Subcutaneous abdominal adipose tissue (tissue), 5 donors: Measurements from ENCODE around the gene CALML6.

ENCODE experiments used
- H3K27ac ChIP-seq: one replicate; pipeline ENCODE4 v1.7.0; 2013; ENCODE audit warnings: low read depth, mild to moderate bottlenecking, inconsistent platforms, low read length, moderate library complexity
- H3K27me3 ChIP-seq, 5 donors: one replicate each; pipeline ENCODE4 v1.7.0; 2013; ENCODE audit warnings: low read length in 5 of 5, inconsistent platforms in 1 of 5; ENCODE audit not compliant: control insufficient read depth in 5 of 5, insufficient read depth in 4 of 5
- H3K36me3 ChIP-seq, 5 donors: one replicate each; pipeline ENCODE4 v1.7.0; 2013; ENCODE audit warnings: low read length in 5 of 5; ENCODE audit not compliant: control insufficient read depth in 5 of 5, insufficient read depth in 5 of 5
- H3K4me1 ChIP-seq, 5 donors: one replicate each; pipeline ENCODE4 v1.7.0; 2013; ENCODE audit warnings: low read length in 5 of 5, mild to moderate bottlenecking in 3 of 5, moderate library complexity in 1 of 5; ENCODE audit not compliant: control insufficient read depth in 5 of 5, insufficient read depth in 5 of 5
- H3K4me3 ChIP-seq, 5 donors: one replicate each; pipeline ENCODE4 v1.7.0; 2013; ENCODE audit warnings: low read length in 5 of 5, low read depth in 1 of 5
- H3K9ac ChIP-seq, 5 donors: one replicate each; pipeline ENCODE4 v1.7.0; 2013; ENCODE audit warnings: low read length in 5 of 5, mild to moderate bottlenecking in 4 of 5, moderate library complexity in 3 of 5
- H3K9me3 ChIP-seq, 5 donors: one replicate each; pipeline ENCODE4 v1.7.0; 2013; ENCODE audit warnings: low read length in 5 of 5; ENCODE audit not compliant: control insufficient read depth in 5 of 5
- donor health status: healthy.
- donor health status: healthy.
- donor health status: healthy.
- donor health status: healthy.
- donor health status: healthy.

CALML6 gene

GRCh38 chr1:1908506-1908791 is 6.6 kb upstream of the CALML6 start:
- no peaks in the 10 kb centered on the region for H3K36me3 ChIP-seq
- no peaks in the 10 kb centered on the region for H3K9me3 ChIP-seq
- H3K27ac ChIP-seq, result peak overlapping the region; percentile 62
- H3K9ac ChIP-seq, result peak overlapping the region in 4 of 5 donors; percentile 76 to 84 (median 80)
- H3K4me3 ChIP-seq, result peak overlapping the region in 4 of 5 donors; percentile 66 to 79 (median 70)
- no peaks in the 10 kb centered on the region for H3K27me3 ChIP-seq
- peaks cover 0 to 31% (median 23%) of the 10 kb centered on the region in 5 donors for H3K4me1 ChIP-seq

- Histone ChIP-seq H3K27me3 (peaks cover 0 to 6% (median 0%) of the 10 kb centered on the region in 5 donors), H3K9ac (peak overlapping the region in 2 of 5 donors; percentile 20 to 43), H3K4me1 (peaks cover 0 to 31% (median 23%) of the 10 kb centered on the region in 5 donors), H3K36me3 (no peaks in the 10 kb centered on the region), H3K9me3 (no peaks in the 10 kb centered on the region), H3K4me3 (peak overlapping the region in 3 of 5 donors; percentile 57 to 69 (median 67)), H3K27ac (no peak overlapping the region)
Observed at GRCh38 chr1:1910033-1910465, 5.0 kb upstream of the CALML6 start.

DNA sequence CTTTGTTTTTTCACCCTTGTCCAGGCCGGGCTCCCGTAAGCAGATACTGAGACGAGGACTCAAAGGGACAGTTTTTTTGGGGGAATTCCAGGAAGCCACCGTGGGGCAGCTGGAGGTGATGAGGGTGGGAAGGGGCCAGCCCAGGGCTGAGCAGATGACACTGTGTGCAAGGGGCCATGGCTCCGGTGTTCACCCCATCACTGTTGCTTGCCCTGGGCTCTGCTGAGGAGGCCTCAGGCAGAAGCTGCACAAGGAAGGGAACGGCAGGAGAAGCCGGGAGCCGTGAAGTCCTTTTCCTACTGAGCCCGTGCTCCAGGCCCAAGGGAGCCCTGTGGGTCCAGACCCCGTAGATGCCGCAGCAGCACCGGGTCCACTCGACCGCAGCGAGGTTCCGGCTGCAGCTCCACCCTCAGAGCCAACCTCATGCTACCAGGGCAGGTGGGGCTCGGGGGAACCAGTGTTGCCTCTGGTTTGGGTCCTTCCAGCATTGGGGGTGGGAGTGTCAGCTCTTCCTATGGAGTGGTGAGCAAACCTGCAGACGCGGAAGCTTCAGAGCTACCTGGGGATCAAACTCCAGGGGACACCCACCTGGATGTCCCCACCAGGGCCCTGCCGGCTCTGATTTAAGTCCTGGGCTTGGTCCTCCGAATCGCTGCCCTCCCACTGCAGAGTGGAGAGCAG is 4.3 kb upstream of the CALML6 start:
- Histone ChIP-seq H3K27ac (no peak overlapping the region), H3K9me3 (no peaks in the 10 kb centered on the region), H3K36me3 (no peaks in the 10 kb centered on the region), H3K4me3 (no peak overlapping the region), H3K9ac (no peak overlapping the region), H3K4me1 (peaks cover 0 to 31% (median 23%) of the 10 kb centered on the region in 5 donors), H3K27me3 (peaks cover 0 to 6% (median 0%) of the 10 kb centered on the region in 5 donors)

- Histone ChIP-seq H3K36me3 (no peaks in the 10 kb centered on the region), H3K9ac (no peak overlapping the region), H3K27ac (no peak overlapping the region), H3K4me1 (peaks cover 0 to 26% (median 19%) of the 10 kb centered on the region in 5 donors), H3K27me3 (peaks cover 0 to 6% (median 0%) of the 10 kb centered on the region in 5 donors), H3K4me3 (no peak overlapping the region), H3K9me3 (no peaks in the 10 kb centered on the region)
Observed at GRCh38 chr1:1911350-1912041, 3.6 kb upstream of the CALML6 start.

- H3K27me3 ChIP-seq, result peaks cover 0 to 6% (median 0%) of the 10 kb centered on the region in 5 donors
- H3K9ac ChIP-seq, result no peak overlapping the region
- no peaks in the 10 kb centered on the region for H3K9me3 ChIP-seq
- H3K4me3 ChIP-seq, result no peak overlapping the region
- peaks cover 2 to 22% (median 17%) of the 10 kb centered on the region in 5 donors for H3K4me1 ChIP-seq
- H3K36me3 ChIP-seq, result no peaks in the 10 kb centered on the region
- no peak overlapping the region for H3K27ac ChIP-seq
Observed at GRCh38 chr1:1914101-1914970, 724 bp upstream of the CALML6 start.

DNA sequence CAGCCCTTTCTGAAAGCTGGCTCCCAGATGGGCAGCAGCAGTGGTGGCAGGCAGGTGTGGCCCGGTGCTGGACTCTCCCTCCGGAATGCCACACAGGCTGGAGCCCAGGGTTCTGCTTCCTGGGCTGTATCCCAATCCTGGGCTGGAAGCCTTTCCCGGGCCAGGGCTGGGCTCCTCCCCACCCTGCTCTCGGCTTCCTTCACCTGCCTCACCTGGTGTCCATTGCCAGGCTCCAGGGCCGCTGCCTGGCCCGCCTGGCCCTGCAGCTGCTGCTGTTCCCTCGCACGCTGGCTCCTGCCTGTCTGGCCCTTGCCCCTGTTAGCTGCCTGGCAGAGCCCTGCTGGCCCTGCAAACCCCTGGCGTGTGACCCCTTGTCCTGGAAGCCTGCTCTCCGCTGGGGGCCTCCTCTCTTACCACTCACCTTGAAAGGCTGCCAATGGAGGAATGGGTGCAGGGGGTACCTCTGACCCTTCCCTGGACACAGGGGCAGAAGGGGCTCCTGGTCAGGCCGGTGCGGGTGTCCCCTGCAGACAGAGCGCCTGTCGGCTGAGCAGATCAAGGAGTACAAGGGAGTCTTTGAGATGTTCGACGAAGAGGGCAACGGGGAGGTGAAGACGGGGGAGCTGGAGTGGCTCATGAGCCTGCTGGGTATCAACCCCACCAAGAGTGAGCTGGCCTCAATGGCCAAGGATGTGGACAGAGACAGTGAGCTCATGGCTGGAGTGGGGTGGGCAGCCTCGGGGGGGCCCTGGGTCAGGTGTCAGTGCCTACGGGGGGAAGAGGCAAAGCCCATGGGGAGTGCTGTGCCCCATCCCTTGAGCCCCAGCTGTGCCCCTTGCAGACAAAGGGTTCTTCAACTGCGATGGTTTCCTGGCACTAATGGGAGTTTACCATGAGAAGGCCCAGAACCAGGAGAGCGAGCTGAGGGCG is 1.1 kb downstream of the CALML6 start:
- H3K9ac ChIP-seq, result no peak overlapping the region
- H3K27ac ChIP-seq, result no peak overlapping the region
- H3K4me3 ChIP-seq, result no peak overlapping the region
- peaks cover 0 to 6% (median 0%) of the 10 kb centered on the region in 5 donors for H3K27me3 ChIP-seq
- H3K4me1 ChIP-seq, result peaks cover 2 to 22% (median 16%) of the 10 kb centered on the region in 5 donors
- H3K9me3 ChIP-seq, result no peaks in the 10 kb centered on the region
- no peaks in the 10 kb centered on the region for H3K36me3 ChIP-seq

GRCh38 chr1:1916851-1917251 is 1.8 kb downstream of the CALML6 start:
- Histone ChIP-seq H3K9ac (no peak overlapping the region), H3K36me3 (no peaks in the 10 kb centered on the region), H3K27me3 (peaks cover 0 to 6% (median 0%) of the 10 kb centered on the region in 5 donors), H3K4me1 (peaks cover 2 to 22% (median 16%) of the 10 kb centered on the region in 5 donors), H3K4me3 (no peak overlapping the region), H3K9me3 (no peaks in the 10 kb centered on the region), H3K27ac (no peak overlapping the region)

DNA sequence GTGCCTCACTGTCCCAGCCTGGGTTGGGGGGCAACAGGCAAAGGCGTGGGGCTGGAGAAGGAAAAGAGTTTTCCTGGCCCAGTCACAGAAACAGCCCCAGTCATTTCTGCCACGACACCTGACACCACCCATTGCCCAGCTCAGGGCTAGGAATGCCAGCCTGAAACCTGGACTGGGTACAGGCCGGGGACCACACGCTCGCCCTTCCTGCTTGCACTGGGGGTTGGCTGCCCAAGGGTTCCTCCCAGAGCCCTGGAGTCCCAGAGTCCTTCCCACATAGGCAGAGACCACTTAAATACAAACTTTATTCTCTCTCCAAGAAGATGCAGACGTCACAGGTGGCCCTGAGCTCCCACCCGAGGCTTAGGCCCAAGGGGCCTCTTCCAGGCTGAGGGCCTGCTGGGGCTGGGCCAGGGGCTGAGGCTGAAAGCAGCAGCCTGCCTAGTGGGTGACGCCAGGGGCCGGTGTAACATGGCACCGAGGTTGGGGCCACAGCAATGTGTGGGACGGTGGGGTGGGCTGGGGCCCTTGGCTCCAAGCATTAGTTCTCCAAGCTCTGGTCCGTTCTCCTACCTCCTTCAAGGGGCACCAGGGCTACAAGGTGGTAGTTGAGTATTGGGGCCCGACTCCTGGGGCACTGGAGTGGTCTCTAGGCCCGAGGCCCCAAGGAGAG is 2.4 kb downstream of the CALML6 start:
- Histone ChIP-seq H3K4me3 (no peak overlapping the region), H3K27ac (no peak overlapping the region), H3K27me3 (peaks cover 0 to 6% (median 0%) of the 10 kb centered on the region in 5 donors), H3K36me3 (no peaks in the 10 kb centered on the region), H3K9ac (no peak overlapping the region), H3K4me1 (peaks cover 2 to 22% (median 16%) of the 10 kb centered on the region in 5 donors), H3K9me3 (no peaks in the 10 kb centered on the region)
